ENCODE measurements around the gene GRPEL2.

GRPEL2 gene

DNA sequence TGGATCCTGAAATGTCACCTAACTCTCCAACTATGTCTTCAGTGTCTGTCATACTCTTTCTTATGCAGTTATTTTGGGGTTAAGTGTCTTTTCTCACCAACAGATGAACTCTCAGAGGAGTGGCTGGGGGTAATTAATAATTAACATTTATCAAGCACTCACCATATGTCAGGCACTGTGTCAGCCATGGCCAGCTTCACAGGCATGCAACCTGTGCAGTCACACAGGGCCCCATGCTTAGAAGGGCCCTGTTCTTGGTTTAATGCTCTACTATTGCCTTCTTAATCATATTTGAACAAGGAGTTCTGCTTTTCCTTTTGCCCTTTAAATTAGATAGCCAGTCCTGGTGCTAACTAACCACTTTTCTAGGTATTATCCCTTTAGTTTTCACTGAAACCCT, 3.4 kb upstream of the GRPEL2 start:
- H3K4me3 ChIP-seq (ENCODE audit: low read depth, low read length), result no peak overlapping the region
- no peak for DNase-seq (ENCODE audit: low read depth)
- TF ChIP-seq, protein P1, sequence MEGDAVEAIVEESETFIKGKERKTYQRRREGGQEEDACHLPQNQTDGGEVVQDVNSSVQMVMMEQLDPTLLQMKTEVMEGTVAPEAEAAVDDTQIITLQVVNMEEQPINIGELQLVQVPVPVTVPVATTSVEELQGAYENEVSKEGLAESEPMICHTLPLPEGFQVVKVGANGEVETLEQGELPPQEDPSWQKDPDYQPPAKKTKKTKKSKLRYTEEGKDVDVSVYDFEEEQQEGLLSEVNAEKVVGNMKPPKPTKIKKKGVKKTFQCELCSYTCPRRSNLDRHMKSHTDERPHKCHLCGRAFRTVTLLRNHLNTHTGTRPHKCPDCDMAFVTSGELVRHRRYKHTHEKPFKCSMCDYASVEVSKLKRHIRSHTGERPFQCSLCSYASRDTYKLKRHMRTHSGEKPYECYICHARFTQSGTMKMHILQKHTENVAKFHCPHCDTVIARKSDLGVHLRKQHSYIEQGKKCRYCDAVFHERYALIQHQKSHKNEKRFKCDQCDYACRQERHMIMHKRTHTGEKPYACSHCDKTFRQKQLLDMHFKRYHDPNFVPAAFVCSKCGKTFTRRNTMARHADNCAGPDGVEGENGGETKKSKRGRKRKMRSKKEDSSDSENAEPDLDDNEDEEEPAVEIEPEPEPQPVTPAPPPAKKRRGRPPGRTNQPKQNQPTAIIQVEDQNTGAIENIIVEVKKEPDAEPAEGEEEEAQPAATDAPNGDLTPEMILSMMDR (IDR thresholded peaks at IDR 0.05; ENCODE audit: low read depth, low read length), result no peak
- TF ChIP-seq MYC (IDR thresholded peaks at IDR 0.05; ENCODE audit: low read depth, low read length) (no peak), POLR2A (IDR thresholded peaks at IDR 0.05; ENCODE audit: extremely low read depth, insufficient read length) (no peak)
- TF ChIP-seq, protein P2, sequence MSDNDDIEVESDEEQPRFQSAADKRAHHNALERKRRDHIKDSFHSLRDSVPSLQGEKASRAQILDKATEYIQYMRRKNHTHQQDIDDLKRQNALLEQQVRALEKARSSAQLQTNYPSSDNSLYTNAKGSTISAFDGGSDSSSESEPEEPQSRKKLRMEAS (IDR thresholded peaks at IDR 0.05; ENCODE audit: low read depth, low read length), result no peak

DNA sequence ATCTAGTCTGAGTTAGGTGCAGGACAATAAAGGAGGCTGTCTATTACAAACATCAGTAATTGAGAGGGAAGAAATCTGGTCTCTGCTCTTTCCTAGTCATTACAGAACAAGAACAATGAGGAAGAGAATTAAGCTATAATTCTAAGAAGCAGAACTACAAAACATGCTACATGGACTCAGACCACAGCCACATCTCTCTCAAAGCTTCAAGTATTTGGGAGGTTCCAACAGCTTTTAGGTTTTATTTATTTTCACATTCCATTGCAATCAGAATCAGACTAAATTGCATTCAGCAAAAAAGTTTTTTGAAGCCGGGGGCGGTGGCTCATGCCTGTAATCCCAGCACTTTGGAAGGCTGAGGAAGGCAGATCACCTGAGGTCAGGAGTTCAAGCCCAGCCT, 1.1 kb upstream of the GRPEL2 start:
- peak overlapping the region; percentile 100 for H3K4me3 ChIP-seq (ENCODE audit: low read depth, low read length)
- TF ChIP-seq, protein P1 (IDR thresholded peaks at IDR 0.05; ENCODE audit: low read depth, low read length), result no peak
- TF ChIP-seq POLR2A (IDR thresholded peaks at IDR 0.05; ENCODE audit: extremely low read depth, insufficient read length), result no peak
- TF ChIP-seq, protein P2 (IDR thresholded peaks at IDR 0.05; ENCODE audit: low read depth, low read length), result no peak
- no peak for TF ChIP-seq MYC (IDR thresholded peaks at IDR 0.05; ENCODE audit: low read depth, low read length)
- no peak for DNase-seq (ENCODE audit: low read depth)

DNA sequence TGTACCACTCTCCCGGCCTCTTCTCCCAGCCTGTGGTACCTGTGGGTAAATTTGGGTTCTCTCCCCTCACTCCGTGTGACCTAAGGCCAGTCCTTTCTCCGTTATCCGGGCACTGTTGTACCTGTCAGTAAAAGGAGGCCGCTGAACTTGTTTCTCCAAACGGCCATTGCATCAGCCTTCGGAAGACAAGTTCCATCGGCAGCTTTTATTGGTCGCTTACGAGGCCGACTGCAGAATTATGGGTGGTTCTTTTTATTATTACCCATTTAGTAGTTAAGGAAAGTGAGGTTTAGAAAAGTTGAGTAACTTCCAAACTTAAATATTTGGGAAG, 558 bp downstream of the GRPEL2 start:
- peak overlapping the region; percentile 100 for H3K4me3 ChIP-seq (ENCODE audit: low read depth, low read length)
- TF ChIP-seq, protein P2 (IDR thresholded peaks at IDR 0.05; ENCODE audit: low read depth, low read length), result no peak
- TF ChIP-seq POLR2A (IDR thresholded peaks at IDR 0.05; ENCODE audit: extremely low read depth, insufficient read length), result no peak
- no peak for TF ChIP-seq MYC (IDR thresholded peaks at IDR 0.05; ENCODE audit: low read depth, low read length)
- TF ChIP-seq, protein P1 (IDR thresholded peaks at IDR 0.05; ENCODE audit: low read depth, low read length), result no peak
- DNase-seq (ENCODE audit: low read depth), result peak; percentile 59

DNA sequence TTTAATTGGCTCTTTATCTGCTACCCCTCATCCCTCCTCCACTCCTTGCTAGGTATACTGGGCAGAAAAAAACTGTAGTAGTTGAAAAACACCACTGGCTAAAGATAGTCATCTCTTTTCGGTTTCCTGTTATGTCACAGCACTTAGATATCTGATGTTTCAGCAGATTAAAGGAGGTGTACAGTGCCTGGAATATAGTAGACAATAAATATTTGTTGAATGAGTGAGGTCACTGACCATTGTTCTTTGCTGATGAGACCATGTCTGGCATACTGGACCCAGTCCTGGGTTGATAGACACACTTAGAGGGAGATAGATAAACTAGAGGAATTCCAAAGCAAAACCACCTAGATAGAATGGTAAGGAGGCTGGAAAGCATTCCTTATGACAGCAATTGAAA, 3.2 kb downstream of the GRPEL2 start:
- TF ChIP-seq, protein P2 (IDR thresholded peaks at IDR 0.05; ENCODE audit: low read depth, low read length), result no peak
- TF ChIP-seq MYC (IDR thresholded peaks at IDR 0.05; ENCODE audit: low read depth, low read length), result no peak
- TF ChIP-seq, protein P1 (IDR thresholded peaks at IDR 0.05; ENCODE audit: low read depth, low read length), result no peak
- DNase-seq (ENCODE audit: low read depth), result no peak
- H3K4me3 ChIP-seq (ENCODE audit: low read depth, low read length), result no peak overlapping the region

DNA sequence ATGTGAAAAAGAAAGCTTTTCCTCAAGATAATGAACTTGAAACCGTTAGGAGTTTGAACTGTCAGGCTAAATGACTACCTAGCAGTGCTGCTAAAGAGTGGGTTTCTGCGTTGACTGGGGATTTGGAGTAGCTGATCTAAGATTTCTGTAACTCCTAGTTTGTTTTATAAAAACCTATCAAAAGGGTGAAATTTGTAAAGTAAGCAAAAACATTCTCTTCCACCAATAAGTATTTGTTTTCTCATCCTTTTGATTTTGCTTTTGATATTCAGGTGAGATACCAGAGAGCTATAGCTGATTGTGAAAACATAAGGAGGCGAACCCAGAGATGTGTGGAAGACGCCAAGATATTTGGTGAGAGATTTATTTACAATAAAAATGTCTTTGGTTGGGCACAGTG, 4.1 kb downstream of the GRPEL2 start:
- H3K4me3 ChIP-seq (ENCODE audit: low read depth, low read length), result no peak overlapping the region
- TF ChIP-seq, protein P1 (IDR thresholded peaks at IDR 0.05; ENCODE audit: low read depth, low read length), result no peak
- TF ChIP-seq MYC (IDR thresholded peaks at IDR 0.05; ENCODE audit: low read depth, low read length) (no peak), POLR2A (IDR thresholded peaks at IDR 0.05; ENCODE audit: extremely low read depth, insufficient read length) (no peak)
- TF ChIP-seq, protein P2 (IDR thresholded peaks at IDR 0.05; ENCODE audit: low read depth, low read length), result no peak
- no peak for DNase-seq (ENCODE audit: low read depth)

DNA sequence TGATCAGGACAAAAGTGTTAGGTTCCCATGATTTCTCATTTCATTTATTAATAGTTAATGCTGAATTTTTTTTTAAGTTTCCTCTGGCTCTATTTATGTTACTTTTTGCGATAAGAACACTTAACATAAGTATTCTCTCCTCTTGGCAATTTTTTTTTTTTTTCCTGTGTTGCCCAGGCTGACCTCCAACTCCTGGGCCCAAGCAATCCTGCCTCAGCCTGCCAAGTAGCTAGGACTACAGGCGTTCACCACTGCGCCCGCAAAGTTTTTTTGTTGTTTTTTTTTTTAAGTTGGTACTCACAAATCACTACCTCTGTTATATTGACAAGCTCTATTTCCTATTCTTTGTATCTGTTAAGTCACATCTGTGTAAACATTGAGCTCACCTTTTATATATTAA, 6.9 kb downstream of the GRPEL2 start:
- TF ChIP-seq, protein P2 (IDR thresholded peaks at IDR 0.05; ENCODE audit: low read depth, low read length), result no peak
- TF ChIP-seq POLR2A (IDR thresholded peaks at IDR 0.05; ENCODE audit: extremely low read depth, insufficient read length), result no peak
- TF ChIP-seq, protein P1 (IDR thresholded peaks at IDR 0.05; ENCODE audit: low read depth, low read length), result no peak
- TF ChIP-seq MYC (IDR thresholded peaks at IDR 0.05; ENCODE audit: low read depth, low read length), result no peak
- no peak for DNase-seq (ENCODE audit: low read depth)
- H3K4me3 ChIP-seq (ENCODE audit: low read depth, low read length), result no peak overlapping the region

Measured in NB4 (cell line).